Neural crest cell (in vitro differentiated cells): Measurements from ENCODE around the gene PLEKHA4. TPM values are rescaled to one million over a fixed set of nuclear protein-coding genes. Genes with fewer than 3 reads are reported as not detected.

Source experiments
- DNase-seq: peaks from one replicate; pipeline ENCODE4 v3.0.0; 2021; ENCODE audit warnings: low read depth, mixed read lengths, low spot score
- H3K27ac Mint-ChIP-seq: one replicate; pipeline ENCODE4 v1.8.0; 2021; ENCODE audit warnings: mild to moderate bottlenecking, mixed read lengths; ENCODE audit not compliant: unreplicated experiment
- H3K27me3 Mint-ChIP-seq: 2 replicates; pipeline ENCODE4 v1.8.0; 2021; ENCODE audit warnings: low read depth, mild to moderate bottlenecking, mixed read lengths
- H3K36me3 Mint-ChIP-seq: 2 replicates; pipeline ENCODE4 v1.8.0; 2021; ENCODE audit warnings: low read depth, mild to moderate bottlenecking, mixed read lengths
- H3K4me1 Mint-ChIP-seq: 2 replicates; pipeline ENCODE4 v1.8.0; 2021; ENCODE audit warnings: mixed read lengths
- H3K4me3 Mint-ChIP-seq: one replicate; pipeline ENCODE4 v1.8.0; 2021; ENCODE audit warnings: mild to moderate bottlenecking, mixed read lengths
- H3K9me3 Mint-ChIP-seq: 2 replicates; pipeline ENCODE4 v1.8.0; 2021; ENCODE audit warnings: mixed read lengths
- CTCF ChIP-seq: fragments of 200-600 bp; sonication (generic); conservative IDR thresholded peaks from 2 replicates; pipeline ENCODE4 v1.5.0; 2021; ENCODE audit warnings: antibody characterized with exemption, mild to moderate bottlenecking
- total RNA-seq: library from RNA; stranded (reverse); gene quantifications from 2 replicates; pipeline ENCODE4 v1.2.1, GENCODE V29; 2021

Gene PLEKHA4
- total RNA-seq, 1 donor from 2014 or later: 41.8 TPM

GRCh38 chr19:48806818-48807589 is 61.4 kb downstream of the PLEKHA4 start:
- Mint-ChIP-seq H3K4me3 (peak overlapping the region; percentile 89), H3K9me3 (no peaks in the 10 kb centered on the region)
- no peak for DNase-seq

DNA sequence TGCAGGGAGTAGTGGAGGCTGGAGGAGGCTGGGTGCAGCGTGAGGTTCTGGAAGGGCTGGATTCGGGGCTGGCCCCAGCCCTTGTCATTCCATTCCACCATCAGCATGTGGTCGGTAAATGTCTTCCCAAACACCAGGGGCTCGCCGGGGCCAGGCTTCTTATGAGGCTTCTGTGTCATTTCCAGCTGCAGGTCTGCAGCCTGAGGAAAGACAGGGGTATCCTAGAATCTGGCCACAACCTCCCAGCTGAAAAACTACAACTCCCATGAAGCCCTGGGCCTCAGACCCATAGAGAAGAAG is 61.9 kb downstream of the PLEKHA4 start:
- TF ChIP-seq CTCF: no peak
- Mint-ChIP-seq H3K4me3 (peak overlapping the region; percentile 89), H3K27me3 (no peaks in the 10 kb centered on the region)

More at GRCh38 chr19:48806818-48807589, 61.4 kb downstream of the PLEKHA4 start:
- H3K27ac Mint-ChIP-seq: peak overlapping the region; percentile 90
- H3K36me3 Mint-ChIP-seq: no peaks in the 10 kb centered on the region
- TF ChIP-seq CTCF: no peak
- H3K27me3 Mint-ChIP-seq: no peaks in the 10 kb centered on the region
- H3K4me1 Mint-ChIP-seq: peaks cover 47% of the 10 kb centered on the region

GRCh38 chr19:48805452-48805851 is 63.0 kb downstream of the PLEKHA4 start:
- DNase-seq: no peak
- no peaks in the 10 kb centered on the region for H3K36me3 Mint-ChIP-seq
- no peaks in the 10 kb centered on the region for H3K9me3 Mint-ChIP-seq
- peaks cover 44% of the 10 kb centered on the region for H3K4me1 Mint-ChIP-seq
- H3K27ac Mint-ChIP-seq: no peak overlapping the region
- no peaks in the 10 kb centered on the region for H3K27me3 Mint-ChIP-seq
- H3K4me3 Mint-ChIP-seq: peak overlapping the region; percentile 19
- TF ChIP-seq CTCF: no peak

More for the DNA sequence above, 61.9 kb downstream of the PLEKHA4 start:
- no peaks in the 10 kb centered on the region for H3K9me3 Mint-ChIP-seq
- DNase-seq: peak; percentile 51
- no peak overlapping the region for H3K27ac Mint-ChIP-seq
- H3K36me3 Mint-ChIP-seq: no peaks in the 10 kb centered on the region
- H3K4me1 Mint-ChIP-seq: peaks cover 46% of the 10 kb centered on the region

DNA sequence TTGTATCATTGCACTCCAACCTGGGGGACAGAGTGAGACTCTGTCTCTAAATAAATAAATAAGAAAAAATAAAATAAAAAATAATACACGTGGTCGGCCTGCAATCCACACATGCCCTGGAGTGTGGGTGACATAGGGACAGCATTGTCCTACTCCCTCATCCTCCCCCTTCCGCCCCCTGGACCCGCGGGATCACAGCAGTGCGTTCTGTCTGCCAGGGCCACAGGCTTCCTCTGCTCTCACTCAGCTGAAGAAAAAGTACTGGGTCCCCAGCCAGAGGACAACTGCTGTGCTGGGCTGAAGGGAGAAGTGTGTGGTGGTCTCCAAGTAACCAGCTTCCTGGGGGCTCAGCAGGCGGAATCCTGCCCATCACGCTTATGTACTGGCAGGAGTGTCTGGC is 63.9 kb downstream of the PLEKHA4 start:
- no peak for DNase-seq
- no peaks in the 10 kb centered on the region for H3K27me3 Mint-ChIP-seq
- TF ChIP-seq CTCF: no peak
- peaks cover 34% of the 10 kb centered on the region for H3K4me1 Mint-ChIP-seq
- H3K27ac Mint-ChIP-seq: no peak overlapping the region
- H3K36me3 Mint-ChIP-seq: no peaks in the 10 kb centered on the region
- no peak overlapping the region for H3K4me3 Mint-ChIP-seq
- H3K9me3 Mint-ChIP-seq: no peaks in the 10 kb centered on the region

- no peak for DNase-seq
- H3K9me3 Mint-ChIP-seq: no peaks in the 10 kb centered on the region
- no peak overlapping the region for H3K27ac Mint-ChIP-seq
- peaks cover 31% of the 10 kb centered on the region for H3K4me1 Mint-ChIP-seq
- H3K27me3 Mint-ChIP-seq: no peaks in the 10 kb centered on the region
- H3K4me3 Mint-ChIP-seq: no peak overlapping the region
- no peaks in the 10 kb centered on the region for H3K36me3 Mint-ChIP-seq
- TF ChIP-seq CTCF: no peak
Observed at GRCh38 chr19:48802623-48803022, 65.8 kb downstream of the PLEKHA4 start.
